ENCODE data around the gene DONSON.

Gene DONSON

DNA sequence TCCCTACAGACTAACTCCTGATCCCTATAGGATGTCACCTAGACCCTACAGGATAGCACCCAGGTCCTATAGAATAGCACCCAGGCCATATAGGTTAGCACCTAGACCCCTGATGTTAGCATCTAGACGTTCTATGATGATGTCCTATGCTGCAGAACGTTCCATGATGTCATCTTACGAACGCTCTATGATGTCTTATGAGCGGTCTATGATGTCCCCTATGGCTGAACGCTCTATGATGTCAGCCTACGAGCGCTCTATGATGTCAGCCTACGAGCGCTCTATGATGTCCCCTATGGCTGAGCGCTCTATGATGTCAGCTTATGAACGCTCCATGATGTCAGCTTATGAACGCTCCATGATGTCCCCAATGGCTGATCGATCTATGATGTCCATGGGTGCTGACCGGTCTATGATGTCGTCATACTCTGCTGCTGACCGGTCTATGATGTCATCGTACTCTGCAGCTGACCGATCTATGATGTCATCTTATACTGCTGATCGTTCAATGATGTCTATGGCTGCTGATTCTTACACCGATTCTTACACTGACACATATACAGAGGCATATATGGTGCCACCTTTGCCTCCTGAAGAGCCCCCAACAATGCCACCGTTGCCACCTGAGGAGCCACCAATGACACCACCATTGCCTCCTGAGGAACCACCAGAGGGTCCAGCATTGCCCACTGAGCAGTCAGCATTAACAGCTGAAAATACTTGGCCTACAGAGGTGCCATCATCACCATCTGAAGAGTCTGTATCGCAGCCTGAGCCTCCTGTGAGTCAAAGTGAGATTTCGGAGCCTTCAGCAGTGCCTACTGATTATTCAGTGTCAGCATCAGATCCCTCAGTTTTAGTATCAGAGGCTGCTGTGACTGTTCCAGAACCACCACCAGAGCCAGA is 36.1 kb downstream of the DONSON start:
- DNase-seq (ENCODE audit: low read depth), result no peak
- no peak for TF ChIP-seq CTCF (conservative IDR thresholded peaks at IDR 0.05; ENCODE audit: low read length)
- no peak overlapping the region for H3K4me3 ChIP-seq (ENCODE audit: low read length)

DNA sequence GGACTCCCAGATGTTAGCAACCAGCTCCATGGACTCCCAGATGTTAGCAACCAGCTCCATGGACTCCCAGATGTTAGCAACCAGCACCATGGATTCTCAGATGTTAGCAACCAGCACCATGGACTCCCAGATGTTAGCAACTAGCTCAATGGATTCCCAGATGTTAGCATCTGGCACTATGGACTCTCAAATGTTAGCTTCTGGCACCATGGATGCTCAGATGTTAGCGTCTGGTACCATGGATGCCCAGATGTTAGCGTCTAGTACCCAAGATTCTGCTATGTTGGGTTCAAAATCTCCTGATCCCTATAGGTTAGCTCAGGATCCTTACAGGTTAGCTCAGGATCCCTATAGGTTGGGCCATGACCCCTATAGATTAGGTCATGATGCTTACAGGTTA is 36.8 kb downstream of the DONSON start:
- TF ChIP-seq CTCF (conservative IDR thresholded peaks at IDR 0.05; ENCODE audit: low read length), result no peak
- DNase-seq (ENCODE audit: low read depth), result no peak
- no peak overlapping the region for H3K4me3 ChIP-seq (ENCODE audit: low read length)

- no peak for DNase-seq (ENCODE audit: low read depth)
- H3K4me3 ChIP-seq (ENCODE audit: low read length), result no peak overlapping the region
- TF ChIP-seq CTCF (conservative IDR thresholded peaks at IDR 0.05; ENCODE audit: low read length), result no peak
Observed at GRCh38 chr21:33550772-33551660, 37.5 kb downstream of the DONSON start.

- no peak for TF ChIP-seq CTCF (conservative IDR thresholded peaks at IDR 0.05; ENCODE audit: low read length)
- H3K4me3 ChIP-seq (ENCODE audit: low read length), result no peak overlapping the region
- DNase-seq (ENCODE audit: low read depth), result no peak
Observed at GRCh38 chr21:33549848-33550771, 38.4 kb downstream of the DONSON start.

DNA sequence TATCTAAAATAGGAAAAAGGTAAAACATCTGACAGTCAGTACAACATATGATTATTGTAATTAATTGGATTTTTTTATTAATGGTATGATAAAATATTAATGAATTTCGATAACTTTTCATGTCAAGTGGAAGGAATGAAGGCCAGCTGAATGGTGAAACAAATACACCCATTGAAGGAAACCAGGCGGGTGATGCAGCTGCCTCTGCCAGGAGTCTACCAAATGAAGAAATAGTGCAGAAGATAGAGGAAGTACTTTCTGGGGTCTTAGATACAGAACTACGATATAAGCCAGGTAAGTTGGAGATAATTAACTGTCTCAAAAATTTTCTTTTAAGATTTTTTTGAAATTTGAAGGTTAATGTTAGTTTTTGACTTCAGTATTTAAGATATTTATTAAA is 42.4 kb downstream of the DONSON start:
- no peak for DNase-seq (ENCODE audit: low read depth)
- no peak overlapping the region for H3K4me3 ChIP-seq (ENCODE audit: low read length)
- no peak for TF ChIP-seq CTCF (conservative IDR thresholded peaks at IDR 0.05; ENCODE audit: low read length)

DNA sequence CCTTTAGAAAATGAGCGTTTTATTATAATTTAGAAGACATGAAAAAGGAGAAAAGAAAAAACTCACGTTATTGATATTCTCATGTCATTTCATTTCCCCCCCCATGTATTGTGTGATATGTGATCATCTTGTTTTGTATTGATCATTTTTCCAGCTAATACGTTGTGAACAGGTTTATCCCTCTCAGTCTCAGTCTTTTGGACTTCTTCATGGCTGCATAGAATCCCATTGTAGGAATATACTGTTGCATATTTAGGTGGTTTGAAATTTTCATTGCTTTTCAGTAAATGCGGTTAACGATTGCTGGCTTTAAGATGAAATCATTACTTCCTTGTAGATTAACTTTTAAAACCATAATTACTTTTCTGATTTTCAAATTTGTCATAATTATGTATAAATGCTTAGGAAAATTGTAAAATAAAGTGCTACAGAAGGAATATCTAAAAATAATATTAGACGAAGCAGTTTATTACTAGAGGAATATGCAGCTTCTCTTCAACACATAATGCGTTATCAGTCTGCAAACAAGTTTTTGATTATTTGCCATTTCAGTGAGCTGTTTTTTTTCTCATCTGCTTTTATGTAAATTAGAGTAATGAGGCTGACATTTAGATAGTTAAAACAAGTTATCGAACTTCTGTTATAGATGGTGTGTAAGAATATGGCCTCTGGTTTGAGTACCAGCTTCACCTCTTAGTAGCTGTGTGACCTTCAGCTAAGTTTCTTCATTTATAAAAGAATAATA is 43.9 kb downstream of the DONSON start:
- peak overlapping the region; percentile 75 for H3K4me3 ChIP-seq (ENCODE audit: low read length)
- no peak for TF ChIP-seq CTCF (conservative IDR thresholded peaks at IDR 0.05; ENCODE audit: low read length)
- DNase-seq (ENCODE audit: low read depth), result no peak

Measured in AG10803 (cell line).